RCC 7860 (cell line): ENCODE data around the gene HID1.
A peak's percentile ranks its signal among the peaks of the same experiment; 100 is the strongest.
"Not testable (repeated sequence)": the region's sequence is repeated elsewhere in the genome, so short reads cannot be mapped to it uniquely, and the experiment has no call there.

Source experiments
- DNase-seq: peaks from one replicate; pipeline ENCODE4 v3.0.0-alpha.2; 2015; ENCODE audit warnings: low spot score
- FAIRE-seq: peaks from 2 replicates; lab custom pipeline; 2012; peaks lifted over from hg19 to GRCh38; lab: Jason Lieb, UNC

HID1 gene

DNA sequence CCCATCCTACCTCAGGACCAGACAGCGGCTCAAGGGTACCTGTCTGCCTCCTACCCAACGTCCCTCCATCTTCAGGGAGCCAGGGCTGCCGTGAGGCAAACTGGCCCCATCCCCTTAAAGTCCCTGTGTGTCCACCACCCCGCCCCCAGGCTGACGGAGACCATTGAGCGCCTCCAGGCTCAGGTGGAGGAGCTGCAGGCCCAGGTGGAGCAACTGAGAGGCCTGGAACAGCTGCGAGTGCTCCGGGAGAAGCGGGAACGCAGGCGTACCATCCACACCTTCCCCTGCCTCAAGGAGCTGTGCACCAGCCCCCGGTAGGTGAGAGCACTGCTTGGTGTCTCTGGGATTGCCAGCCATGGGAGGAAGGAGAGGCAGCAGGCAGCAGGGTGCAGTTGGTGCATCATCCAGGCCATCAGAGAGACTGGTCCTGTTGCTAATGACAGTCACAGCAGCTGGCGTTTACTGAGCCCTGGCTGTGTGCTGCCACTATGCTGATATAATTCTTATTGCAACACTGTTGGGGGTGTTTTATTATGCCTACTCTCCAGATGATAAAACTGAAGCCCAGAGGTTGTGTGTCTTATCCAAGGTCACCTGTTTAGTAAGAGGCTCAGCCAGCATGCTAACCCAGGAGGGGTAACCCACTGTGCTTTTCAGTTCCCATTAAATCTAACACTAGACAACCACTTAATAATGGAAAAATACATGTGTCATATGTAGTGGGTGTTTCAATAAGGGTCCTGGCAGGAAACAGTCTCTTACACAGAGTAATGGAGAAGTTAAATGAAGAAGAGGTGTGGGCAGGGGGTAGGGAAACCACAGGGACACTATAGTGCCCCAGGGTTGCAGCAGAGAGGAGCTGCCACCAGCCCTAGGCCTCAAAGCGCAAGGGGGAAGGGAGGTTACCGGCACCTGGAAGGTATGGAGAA is 29.6 kb upstream of the HID1 start:
- FAIRE-seq (no peak), DNase-seq (no peak)

DNA sequence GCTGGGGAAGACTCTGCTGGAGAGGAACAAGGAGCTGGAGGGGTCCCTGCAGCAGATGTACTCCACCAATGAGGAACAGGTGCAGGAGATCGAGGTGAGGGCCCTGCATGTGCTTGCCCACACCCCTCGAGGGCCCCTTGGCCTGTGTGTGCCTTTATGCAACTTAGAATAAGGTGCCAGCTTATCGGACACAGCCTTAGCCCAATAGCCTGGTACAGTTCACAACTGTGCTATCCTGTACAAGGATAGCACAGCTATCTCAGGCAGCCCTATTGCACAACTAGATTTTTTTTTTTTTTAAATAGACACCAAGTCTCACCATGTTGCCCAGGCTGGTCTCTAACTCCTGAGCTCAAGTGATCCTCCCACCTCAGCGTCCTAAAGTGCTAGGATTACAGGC is 27.0 kb upstream of the HID1 start:
- no peak for DNase-seq
- FAIRE-seq, result no peak

DNA sequence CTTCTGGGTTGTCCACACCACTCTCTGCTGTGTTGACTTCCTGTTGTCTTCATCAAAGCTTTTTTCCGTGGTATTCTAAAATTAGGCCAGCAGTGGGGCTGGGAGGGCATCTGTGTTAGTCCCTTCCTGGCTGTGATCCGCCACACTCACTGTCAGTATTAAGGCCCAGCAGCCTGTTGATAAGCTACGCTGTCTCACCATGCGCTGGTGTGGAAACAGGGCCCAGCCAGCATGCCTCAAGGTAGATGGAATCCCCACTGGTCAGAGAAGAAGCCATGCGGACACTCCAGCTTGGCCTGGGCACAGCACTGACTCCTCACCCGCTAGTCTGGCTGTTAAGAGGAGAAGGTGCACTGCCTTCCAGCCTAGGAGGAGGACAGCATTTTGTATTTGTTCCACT is 26.2 kb upstream of the HID1 start:
- DNase-seq, result no peak
- FAIRE-seq, result no peak

DNA sequence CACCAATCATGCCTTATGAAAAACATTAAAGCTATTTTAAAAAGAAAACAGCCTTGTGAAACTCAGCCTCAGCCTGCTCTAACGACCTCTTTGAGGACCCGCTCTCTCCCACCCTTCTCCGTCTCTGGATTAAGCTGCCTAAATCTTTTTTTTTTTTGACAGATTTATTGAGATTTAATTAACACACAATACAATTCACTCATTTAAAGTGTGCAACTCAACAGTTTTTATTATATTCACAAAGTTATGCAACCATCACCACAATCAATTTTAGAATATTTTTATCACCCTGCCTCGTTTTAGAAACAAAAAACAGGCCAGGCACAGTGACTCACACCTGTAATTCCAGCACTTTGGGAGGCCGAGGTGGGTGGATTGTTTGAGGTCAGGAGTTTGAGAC is 23.3 kb upstream of the HID1 start:
- DNase-seq (no peak), FAIRE-seq (no peak)

DNA sequence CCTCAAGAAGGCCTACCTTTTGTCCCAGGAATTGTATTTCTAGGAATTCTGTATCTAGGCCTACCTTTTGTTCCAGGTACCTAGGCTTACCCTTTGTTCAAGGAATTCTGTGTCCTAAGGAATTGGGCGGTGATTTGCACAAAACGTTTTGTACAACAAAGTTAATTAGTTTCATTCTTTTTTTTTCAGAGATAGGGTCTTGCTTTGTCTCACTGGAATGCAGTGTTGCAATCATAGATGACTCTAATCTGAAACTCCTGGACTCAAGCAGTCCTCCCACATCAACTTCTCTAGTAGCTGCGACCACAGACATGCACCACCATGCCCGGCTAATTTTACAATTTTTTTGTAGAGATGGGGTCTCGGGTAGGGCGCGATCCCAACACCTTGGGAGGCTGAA is 21.9 kb upstream of the HID1 start:
- FAIRE-seq (no peak), DNase-seq (no peak)

- FAIRE-seq (no peak), DNase-seq (no peak)
These were observed 19.7 kb upstream of the HID1 start for GRCh38 chr17:74992223-74992622.

DNA sequence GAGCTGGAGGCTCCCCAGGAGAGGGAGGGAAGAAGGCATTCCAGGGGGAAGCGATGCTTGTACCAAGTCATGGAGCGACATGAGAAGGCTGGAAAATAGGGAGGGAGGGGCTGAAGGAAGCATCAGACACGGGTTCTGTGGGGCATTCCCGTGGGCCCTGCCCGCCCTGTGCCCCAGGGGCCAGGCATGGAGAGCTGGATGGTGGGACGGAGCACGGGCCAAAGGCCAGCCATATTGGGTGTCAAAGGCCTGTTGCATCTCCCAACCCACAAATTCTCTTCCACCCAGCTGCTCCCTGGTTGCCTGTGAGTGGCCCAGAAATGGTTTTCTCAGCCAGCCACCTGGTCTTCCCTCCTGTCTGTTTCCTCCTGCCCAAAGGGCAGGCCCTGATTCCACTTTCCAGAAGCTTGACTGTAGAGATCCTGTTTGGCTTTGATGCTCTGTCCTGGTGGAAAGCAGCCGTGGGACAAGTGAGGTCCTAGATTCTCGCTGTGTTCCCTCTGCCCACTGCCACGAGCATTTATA is 18.1 kb upstream of the HID1 start:
- FAIRE-seq, result no peak
- DNase-seq, result no peak

GRCh38 chr17:74987909-74988711 is 15.6 kb upstream of the HID1 start:
- FAIRE-seq (no peak), DNase-seq (peak; percentile 44)

DNA sequence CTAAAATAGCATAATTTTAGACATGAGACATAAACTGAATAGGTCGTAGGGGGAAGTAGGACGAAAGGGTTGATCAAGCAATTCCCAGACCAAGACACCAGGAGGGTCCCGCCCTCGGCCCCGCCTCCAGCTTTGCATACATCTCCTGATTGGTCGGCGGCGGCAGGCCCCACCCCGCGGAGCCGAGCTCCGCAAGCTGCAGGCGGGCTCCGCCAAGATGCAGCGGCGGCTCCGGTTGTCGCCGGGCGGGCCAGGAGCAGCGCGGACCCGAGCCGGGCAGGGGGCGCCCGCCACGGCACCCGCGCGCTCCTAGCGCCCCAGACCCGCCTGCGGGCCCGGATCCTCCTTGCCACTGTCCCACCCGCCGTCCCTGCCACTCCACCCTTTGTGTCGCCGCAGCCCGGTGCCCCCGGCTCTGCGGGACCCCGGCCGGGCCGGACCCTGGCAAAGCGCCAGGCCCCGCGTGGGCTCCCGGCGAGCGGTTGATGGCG is 14.9 kb upstream of the HID1 start, which contains the start of gene CDR2L:
CDR2L (plus strand) TSS at position 215 of the 491 bp plus-strand sequence. CDS start 412 bp downstream, outside the sequence.
- FAIRE-seq (peak; percentile 71), DNase-seq (peak; percentile 82)

GRCh38 chr17:74986206-74986576 is 13.6 kb upstream of the HID1 start:
- FAIRE-seq (no peak), DNase-seq (no peak)

- DNase-seq, result peak; percentile 5
- not testable (repeated sequence) for FAIRE-seq
These were observed 10.2 kb upstream of the HID1 start for GRCh38 chr17:74982663-74983313.

- FAIRE-seq (no peak), DNase-seq (peak; percentile 69)
These were observed 9.6 kb upstream of the HID1 start for GRCh38 chr17:74981979-74982662.

DNA sequence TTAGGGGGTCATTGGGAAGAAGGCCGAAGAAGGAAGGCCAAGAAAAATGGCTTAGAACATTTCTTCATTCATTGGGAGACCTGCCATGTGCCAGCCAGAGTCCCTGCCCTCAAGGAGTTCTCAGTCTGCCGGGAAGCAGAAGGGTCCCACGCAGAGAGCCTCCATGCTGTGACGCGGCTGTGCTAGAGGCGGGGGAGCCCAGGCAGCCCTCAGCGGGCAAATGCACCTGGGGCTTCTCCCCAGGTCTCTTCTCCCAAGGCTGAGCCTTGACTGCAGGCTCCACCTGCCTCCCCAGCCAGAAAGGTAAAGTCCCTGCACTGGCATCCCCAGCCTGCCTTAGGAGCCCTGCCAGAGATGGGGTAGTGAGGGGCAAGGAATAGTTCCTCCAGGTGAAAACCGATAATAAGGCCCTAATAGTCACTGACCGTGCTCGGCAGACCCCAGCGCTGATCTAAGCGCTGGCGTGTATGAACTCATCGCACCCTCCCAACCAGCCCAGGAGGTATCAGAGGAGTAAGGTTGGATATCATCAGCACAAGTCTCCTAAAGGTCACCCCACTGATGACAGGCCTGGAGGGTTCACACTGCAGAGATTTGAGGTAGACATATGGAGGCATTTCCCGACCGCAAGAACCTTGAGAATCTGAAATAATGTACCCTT is 8.9 kb upstream of the HID1 start:
- DNase-seq (no peak), FAIRE-seq (no peak)

GRCh38 chr17:74979408-74980146 is 7.0 kb upstream of the HID1 start:
- FAIRE-seq (no peak), DNase-seq (no peak)

DNA sequence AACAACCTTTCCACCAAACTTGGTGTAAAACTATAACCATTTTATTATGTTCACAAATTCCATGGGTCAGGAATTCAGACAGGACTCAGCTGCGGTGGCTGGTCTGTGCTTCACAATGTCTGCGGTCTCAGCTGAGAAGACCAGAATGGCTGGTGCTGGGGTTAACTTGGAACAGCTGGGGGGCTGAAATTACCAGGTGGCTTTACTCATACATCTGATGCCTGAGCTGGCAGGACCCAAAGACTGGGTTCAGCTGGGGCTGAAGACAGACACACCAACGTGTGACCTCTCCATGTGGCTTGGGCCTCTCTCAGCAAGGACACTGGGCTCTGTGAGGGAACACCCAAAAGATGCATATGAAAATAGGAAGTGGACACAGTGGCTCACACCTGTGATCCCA is 5.7 kb upstream of the HID1 start:
- FAIRE-seq, result no peak
- DNase-seq, result no peak

DNA sequence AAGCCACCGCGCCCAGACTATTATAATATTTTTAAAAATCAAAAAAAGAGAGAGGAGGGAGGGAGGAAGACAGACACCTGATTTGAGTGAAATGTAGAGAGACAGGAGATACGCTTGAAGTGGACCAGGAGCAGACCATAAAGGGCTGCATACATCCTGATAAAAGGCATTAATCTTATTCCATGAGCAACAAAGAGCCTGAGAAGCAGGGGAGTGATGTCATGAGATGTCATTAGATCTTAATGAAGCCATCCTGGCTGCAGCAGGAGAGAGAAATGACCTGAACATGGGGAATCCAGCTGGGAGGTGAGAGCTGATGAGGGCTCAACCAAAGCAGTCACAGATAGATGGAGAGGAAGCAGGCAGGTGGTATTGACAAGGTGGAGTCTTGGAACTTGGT is 5.2 kb upstream of the HID1 start:
- DNase-seq (no peak), FAIRE-seq (no peak)

DNA sequence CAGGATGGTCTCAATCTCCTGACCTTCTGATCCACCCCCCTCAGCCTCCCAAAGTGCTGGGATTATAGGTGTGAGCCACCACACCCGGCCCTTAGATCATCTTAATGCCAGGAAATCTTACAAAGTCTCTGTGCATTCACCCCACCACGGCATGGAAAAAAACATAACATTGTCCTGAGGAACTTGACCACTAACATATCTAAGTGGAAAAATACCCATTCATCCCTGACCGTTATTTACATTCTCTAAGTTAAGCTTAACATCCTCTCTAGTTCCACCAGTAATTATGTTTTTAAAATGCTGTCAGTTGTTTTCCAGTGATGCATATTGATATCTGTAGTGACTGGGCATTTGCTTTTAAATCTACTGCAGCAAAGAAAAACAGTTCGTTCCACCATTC is 3.4 kb upstream of the HID1 start:
- FAIRE-seq (no peak), DNase-seq (no peak)

- FAIRE-seq, result no peak
- DNase-seq, result no peak
These were observed 392 bp upstream of the HID1 start for GRCh38 chr17:74972973-74973328.

DNA sequence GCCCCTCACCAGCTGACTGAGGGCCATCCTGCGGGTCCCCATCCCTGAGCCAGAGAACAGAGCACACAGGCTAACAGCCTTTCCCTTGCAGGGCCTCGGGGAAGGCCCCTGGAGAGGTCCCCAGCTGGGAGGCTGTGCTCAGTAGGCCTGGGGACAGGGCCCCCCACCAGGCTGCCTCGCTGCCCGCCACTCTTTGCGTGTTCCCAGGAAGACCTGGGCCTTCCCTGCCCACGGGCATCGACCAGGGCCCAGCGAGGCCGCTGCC is 785 bp downstream of the HID1 start:
- FAIRE-seq, result no peak
- DNase-seq, result no peak
